Karpas-422 (cell line): ENCODE data around the gene OPCML. TPM values are rescaled to one million over a fixed set of nuclear protein-coding genes. Genes with fewer than 3 reads are reported as not detected.

Experiments used
- DNase-seq: peaks from one replicate; pipeline ENCODE4 v3.0.0-alpha.2; 2015
- H2AFZ ChIP-seq: fragments of 200-600 bp; sonication (generic); 2 replicates; pipeline ENCODE4 v1.6.1; 2014; ENCODE audit warnings: antibody characterized with exemption, low read length, mixed read lengths
- H3K27ac ChIP-seq: fragments of 200-600 bp; sonication (generic); 2 replicates; pipeline ENCODE4 v1.5.1; 2014; ENCODE audit warnings: mild to moderate bottlenecking, low read length, moderate library complexity
- H3K27me3 ChIP-seq: fragments of 200-600 bp; sonication (generic); 2 replicates; pipeline ENCODE4 v1.6.1; 2014; ENCODE audit warnings: low read length, mixed read lengths
- H3K36me3 ChIP-seq: fragments of 200-600 bp; sonication (generic); 2 replicates; pipeline ENCODE4 v1.6.1; 2014; ENCODE audit warnings: low read length, mixed read lengths; ENCODE audit not compliant: insufficient read depth
- H3K4me1 ChIP-seq: fragments of 200-600 bp; sonication (generic); 2 replicates; pipeline ENCODE4 v1.6.1; 2014; ENCODE audit warnings: mild to moderate bottlenecking, low read length, mixed read lengths
- H3K4me2 ChIP-seq: fragments of 200-600 bp; sonication (generic); 2 replicates; pipeline ENCODE4 v1.6.1; 2014; ENCODE audit warnings: low read length, low read depth, mild to moderate bottlenecking; ENCODE audit not compliant: poor library complexity, severe bottlenecking
- H3K4me3 ChIP-seq: fragments of 200-600 bp; sonication (generic); 2 replicates; pipeline ENCODE4 v1.5.1; 2014; ENCODE audit warnings: mild to moderate bottlenecking, antibody characterized with exemption, low read length, mixed read lengths
- H3K79me2 ChIP-seq: fragments of 200-600 bp; sonication (generic); 2 replicates; pipeline ENCODE4 v1.6.1; 2014; ENCODE audit warnings: mild to moderate bottlenecking, low read length, mixed read lengths
- H3K9ac ChIP-seq: fragments of 200-600 bp; sonication (generic); 2 replicates; pipeline ENCODE4 v1.6.0; 2014; ENCODE audit warnings: low read length
- H3K9me2 ChIP-seq: fragments of 200-600 bp; sonication (generic), shearing (Covaris generic); replicated peaks from 2 replicates; pipeline ENCODE4 v1.6.0; 2014; ENCODE audit warnings: mild to moderate bottlenecking, low read length, moderate library complexity; ENCODE audit not compliant: insufficient read depth
- H3K9me3 ChIP-seq: fragments of 300-700, 200-600 bp; sonication (generic); 2 replicates; pipeline ENCODE4 v1.6.1; 2014; ENCODE audit warnings: low read length, mixed read lengths
- H4K20me1 ChIP-seq: fragments of 200-600 bp; sonication (generic); 2 replicates; pipeline ENCODE4 v1.6.1; 2014; ENCODE audit warnings: mild to moderate bottlenecking, antibody characterized with exemption, low read length, low read depth; ENCODE audit not compliant: insufficient read depth
- total RNA-seq: library from RNA; depleted of rRNA; stranded (reverse); fragments of >200 nt; shearing (Covaris generic); gene quantifications from 2 replicates; pipeline ENCODE4 v1.2.3, GENCODE V29; 2014; ENCODE audit warnings: low replicate concordance

Gene OPCML
- total RNA-seq, 1 experiment from 2014 or later = not detected

GRCh38 chr11:132504501-132505041 is 1027.7 kb downstream of the OPCML start:
- Histone ChIP-seq H2AFZ (no peak overlapping the region), H3K27me3 (no peaks in the 10 kb centered on the region), H3K27ac (no peak overlapping the region), H3K4me1 (no peaks in the 10 kb centered on the region), H3K4me2 (no peak overlapping the region), H3K9me2 (no peaks in the 10 kb centered on the region), H3K36me3 (no peaks in the 10 kb centered on the region), H3K4me3 (no peak overlapping the region), H3K79me2 (no peaks in the 10 kb centered on the region), H3K9me3 (no peaks in the 10 kb centered on the region), H4K20me1 (no peaks in the 10 kb centered on the region), H3K9ac (no peak overlapping the region)
- no peak for DNase-seq

- no peaks in the 10 kb centered on the region for H3K9me2 ChIP-seq
- H3K79me2 ChIP-seq = no peaks in the 10 kb centered on the region
- no peak overlapping the region for H3K9ac ChIP-seq
- H3K4me3 ChIP-seq = no peak overlapping the region
- H2AFZ ChIP-seq = no peak overlapping the region
- no peak overlapping the region for H3K4me2 ChIP-seq
- H3K27me3 ChIP-seq = no peaks in the 10 kb centered on the region
- no peaks in the 10 kb centered on the region for H4K20me1 ChIP-seq
- no peak overlapping the region for H3K27ac ChIP-seq
- H3K36me3 ChIP-seq = no peaks in the 10 kb centered on the region
- no peaks in the 10 kb centered on the region for H3K4me1 ChIP-seq
- DNase-seq = no peak
- H3K9me3 ChIP-seq = no peaks in the 10 kb centered on the region
Observed at GRCh38 chr11:132501356-132501755, 1030.9 kb downstream of the OPCML start.

- Histone ChIP-seq H3K9me2 (no peaks in the 10 kb centered on the region), H3K4me1 (no peaks in the 10 kb centered on the region), H3K9me3 (no peaks in the 10 kb centered on the region), H3K27me3 (no peaks in the 10 kb centered on the region), H4K20me1 (no peaks in the 10 kb centered on the region), H3K9ac (no peak overlapping the region), H3K4me2 (no peak overlapping the region), H2AFZ (no peak overlapping the region), H3K27ac (no peak overlapping the region), H3K79me2 (no peaks in the 10 kb centered on the region), H3K4me3 (no peak overlapping the region), H3K36me3 (no peaks in the 10 kb centered on the region)
- no peak for DNase-seq
Observed at GRCh38 chr11:132499661-132500060, 1032.6 kb downstream of the OPCML start.

GRCh38 chr11:132496341-132496740 is 1036.0 kb downstream of the OPCML start:
- Histone ChIP-seq H3K4me1 (no peaks in the 10 kb centered on the region), H3K9ac (no peak overlapping the region), H3K27ac (no peak overlapping the region), H3K4me3 (no peak overlapping the region), H2AFZ (no peak overlapping the region), H3K36me3 (no peaks in the 10 kb centered on the region), H4K20me1 (no peaks in the 10 kb centered on the region), H3K27me3 (no peaks in the 10 kb centered on the region), H3K9me2 (no peaks in the 10 kb centered on the region), H3K9me3 (no peaks in the 10 kb centered on the region), H3K4me2 (no peak overlapping the region), H3K79me2 (no peaks in the 10 kb centered on the region)
- DNase-seq = no peak

GRCh38 chr11:132493801-132494200 is 1038.5 kb downstream of the OPCML start:
- H3K9ac ChIP-seq = no peak overlapping the region
- H2AFZ ChIP-seq = no peak overlapping the region
- H3K4me1 ChIP-seq = no peaks in the 10 kb centered on the region
- H3K27me3 ChIP-seq = no peaks in the 10 kb centered on the region
- H3K9me3 ChIP-seq = no peaks in the 10 kb centered on the region
- no peaks in the 10 kb centered on the region for H3K36me3 ChIP-seq
- H3K4me2 ChIP-seq = no peak overlapping the region
- no peak overlapping the region for H3K27ac ChIP-seq
- no peak for DNase-seq
- H3K4me3 ChIP-seq = no peak overlapping the region
- H4K20me1 ChIP-seq = no peaks in the 10 kb centered on the region
- H3K9me2 ChIP-seq = no peaks in the 10 kb centered on the region
- H3K79me2 ChIP-seq = no peaks in the 10 kb centered on the region

GRCh38 chr11:132490978-132491377 is 1041.3 kb downstream of the OPCML start:
- DNase-seq = no peak
- Histone ChIP-seq H3K9me3 (no peaks in the 10 kb centered on the region), H3K27ac (no peak overlapping the region), H3K4me3 (no peak overlapping the region), H3K9me2 (no peaks in the 10 kb centered on the region), H3K4me1 (no peaks in the 10 kb centered on the region), H3K9ac (no peak overlapping the region), H3K4me2 (no peak overlapping the region), H3K79me2 (no peaks in the 10 kb centered on the region), H3K36me3 (no peaks in the 10 kb centered on the region), H4K20me1 (no peaks in the 10 kb centered on the region), H3K27me3 (no peaks in the 10 kb centered on the region), H2AFZ (no peak overlapping the region)

- no peaks in the 10 kb centered on the region for H3K27me3 ChIP-seq
- no peaks in the 10 kb centered on the region for H3K79me2 ChIP-seq
- no peaks in the 10 kb centered on the region for H3K36me3 ChIP-seq
- no peak overlapping the region for H3K4me3 ChIP-seq
- no peaks in the 10 kb centered on the region for H3K4me1 ChIP-seq
- H3K27ac ChIP-seq = no peak overlapping the region
- H3K4me2 ChIP-seq = no peak overlapping the region
- H3K9me2 ChIP-seq = no peaks in the 10 kb centered on the region
- H3K9ac ChIP-seq = no peak overlapping the region
- H4K20me1 ChIP-seq = no peaks in the 10 kb centered on the region
- no peak for DNase-seq
- no peaks in the 10 kb centered on the region for H3K9me3 ChIP-seq
- no peak overlapping the region for H2AFZ ChIP-seq
Observed at GRCh38 chr11:132486060-132486459, 1046.2 kb downstream of the OPCML start.

GRCh38 chr11:132475026-132475425 is 1057.3 kb downstream of the OPCML start:
- no peak for DNase-seq
- Histone ChIP-seq H2AFZ (no peak overlapping the region), H3K27ac (no peak overlapping the region), H3K36me3 (no peaks in the 10 kb centered on the region), H3K9me3 (no peaks in the 10 kb centered on the region), H3K4me3 (no peak overlapping the region), H3K4me2 (no peak overlapping the region), H3K9me2 (no peaks in the 10 kb centered on the region), H3K79me2 (no peaks in the 10 kb centered on the region), H3K4me1 (no peaks in the 10 kb centered on the region), H3K27me3 (no peaks in the 10 kb centered on the region), H3K9ac (no peak overlapping the region), H4K20me1 (no peaks in the 10 kb centered on the region)
